Transverse colon (tissue), 4 donors: ENCODE results near the gene EEFSEC. TPM values are rescaled to one million over a fixed set of nuclear protein-coding genes. Genes with fewer than 3 reads are reported as not detected.
A peak's percentile ranks its signal among the peaks of the same experiment; 100 is the strongest.

ENCODE experiments used
- DNase-seq: peaks from one replicate; pipeline ENCODE4 v3.0.0-alpha.2; 2019
- H3K27ac ChIP-seq, 4 donors: fragments of 200-600 bp; sonication (generic); 2 replicates each; pipeline ENCODE4 v1.5.1; 2016 to 2018; ENCODE audit warnings: inconsistent platforms in 4 of 4
- H3K27me3 ChIP-seq: fragments of 200-600 bp; sonication (generic); 2 replicates; pipeline ENCODE4 v1.5.1; 2017; ENCODE audit warnings: inconsistent platforms
- H3K36me3 ChIP-seq, 4 donors: fragments of 200-600 bp; sonication (generic); 2 replicates each; pipeline ENCODE4 v1.5.1; 2017 to 2019; ENCODE audit warnings: inconsistent platforms in 4 of 4
- H3K4me1 ChIP-seq, 4 donors: fragments of 200-600 bp; sonication (generic); 2 replicates each; pipeline ENCODE4 v1.5.1; 2017 to 2020; ENCODE audit warnings: inconsistent platforms in 4 of 4
- H3K4me3 ChIP-seq, 4 donors: fragments of 200-600 bp; sonication (generic); 1 replicate in 1 of 4; 2 replicates in 3 of 4; pipeline versions ENCODE4 v1.5.1 to v1.6.1; 2017 to 2019; ENCODE audit warnings: inconsistent platforms in 4 of 4
- H3K9me3 ChIP-seq, 2 donors: fragments of 200-600 bp; sonication (generic); 2 replicates each; pipeline ENCODE4 v1.5.1; 2017 to 2019; ENCODE audit warnings: inconsistent platforms in 2 of 2
- EP300 ChIP-seq: sonication (generic); formaldehyde crosslinking; IDR thresholded peaks from one replicate; pipeline ENCODE4 v1.6.1; 2017; ENCODE audit warnings: antibody characterized with exemption, low read depth
- POLR2A ChIP-seq: fragments of 450-650 bp; IDR thresholded peaks from one replicate; pipeline ENCODE4 v1.6.1; 2016; ENCODE audit warnings: antibody characterized with exemption, mild to moderate bottlenecking, moderate library complexity
- POLR2AphosphoS5 ChIP-seq, 3 donors: sonication (generic); formaldehyde crosslinking; IDR thresholded peaks; one replicate each; pipeline ENCODE4 v1.6.1; 2016; ENCODE audit warnings: antibody characterized with exemption in 3 of 3
- WGBS, 2 donors: methylation state at CpG; one replicate each; pipeline ENCODE4 v1.1.5; 2018; ENCODE audit warnings: low coverage in 1 of 2; 5-methylcytosine and 5-hydroxymethylcytosine counted together
- in situ Hi-C, 4 donors: fragments of 200-750 bp; cut with MboI; loops; one replicate each; pipeline versions ENCODE4 v1.15.0 to v1.15.1; 2017; ENCODE audit warnings: low sequenced_read_pairs in 3 of 4, low pct_ligation_motif_present in 1 of 4, low pct_unique_long_range_greater_than_20kb in 1 of 4
- intact Hi-C: fragments of 100-400 bp; cut with DNase I; formaldehyde crosslinking; loops from one replicate; pipeline ENCODE4 v1.15.1; 2023; ENCODE audit warnings: low total_unique reads
- total RNA-seq, 4 donors: library from RNA; depleted of rRNA; stranded (reverse); fragments of >200 nt; gene quantifications; one replicate each; pipeline ENCODE4 v1.1.0, GENCODE V29; 2016
- TF ChIP-seq, protein P1 (sequence below), 5 experiments: fragments of 200-600 bp in 3 of 5; fragments of 450-650 bp in 2 of 5; sonication (generic) in 3 of 5; IDR thresholded peaks; 1 replicate in 2 of 5; 2 replicates in 3 of 5; pipeline ENCODE4 v1.5.1; 2016 to 2017; ENCODE audit warnings: antibody characterized with exemption in 5 of 5, inconsistent platforms in 3 of 5, mild to moderate bottlenecking in 2 of 5, moderate library complexity in 1 of 5

Gene EEFSEC
- total RNA-seq, 4 donors from 2014 or later, result 10.3 to 16.8 (median 14.2) TPM

- in situ Hi-C loops, result no loop called here
- intact Hi-C loops, result no loop called here
Observed at GRCh38 chr3:128241741-128242140, 88.5 kb downstream of the EEFSEC start.

DNA sequence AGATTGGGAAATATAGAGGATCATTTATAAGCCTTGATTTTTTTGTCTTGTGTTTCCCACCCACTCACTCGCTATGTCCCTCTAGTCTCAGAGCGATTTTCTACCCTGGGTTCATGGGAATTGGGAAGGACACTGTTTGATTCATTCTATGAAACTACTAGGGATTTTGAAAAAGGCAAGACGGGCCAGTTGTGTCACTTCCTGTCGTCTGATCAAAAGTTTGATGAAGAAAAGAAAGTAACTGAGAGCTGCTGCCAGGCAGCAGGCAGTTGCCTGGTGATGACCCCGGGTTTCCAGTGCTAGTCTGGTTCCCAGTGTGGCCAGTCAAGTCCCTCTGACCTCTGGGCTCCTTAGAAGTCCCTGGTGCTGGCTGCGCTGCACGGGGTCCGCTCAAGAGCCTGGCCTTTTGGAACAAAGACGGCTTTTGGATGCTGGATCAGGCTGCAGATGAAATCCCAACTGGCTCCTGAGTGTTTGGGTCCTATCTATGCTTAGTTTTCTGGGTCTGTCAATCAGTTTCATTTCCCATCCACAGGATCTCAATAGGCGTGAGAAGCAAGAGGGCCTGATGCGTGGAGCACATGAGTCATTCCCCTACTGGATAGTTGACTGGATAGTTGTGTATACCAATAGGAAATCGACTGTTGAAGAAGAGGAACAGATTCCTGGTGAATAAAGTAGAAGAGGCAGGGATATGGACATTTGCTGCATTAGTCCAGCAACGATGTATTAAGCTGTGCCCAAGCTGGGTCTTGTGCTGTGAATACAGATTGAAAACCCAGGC is 89.7 kb downstream of the EEFSEC start:
- Histone ChIP-seq H3K27ac (peak overlapping the region in 1 of 4 donors; percentile 25), H3K4me3 (no peak overlapping the region), H3K4me1 (no peaks in the 10 kb centered on the region), H3K9me3 (no peaks in the 10 kb centered on the region), H3K27me3 (no peaks in the 10 kb centered on the region), H3K36me3 (peaks cover 0 to 4% (median 0%) of the 10 kb centered on the region in 4 donors)
- in situ Hi-C loops, result no loop called here
- intact Hi-C loops, result no loop called here
- no peak for DNase-seq
- WGBS, 2 donors, result 85 to 100% methylated on average over 2 to 13 of the region's 13 CpGs
- no peak for TF ChIP-seq EP300
- TF ChIP-seq, protein P1, sequence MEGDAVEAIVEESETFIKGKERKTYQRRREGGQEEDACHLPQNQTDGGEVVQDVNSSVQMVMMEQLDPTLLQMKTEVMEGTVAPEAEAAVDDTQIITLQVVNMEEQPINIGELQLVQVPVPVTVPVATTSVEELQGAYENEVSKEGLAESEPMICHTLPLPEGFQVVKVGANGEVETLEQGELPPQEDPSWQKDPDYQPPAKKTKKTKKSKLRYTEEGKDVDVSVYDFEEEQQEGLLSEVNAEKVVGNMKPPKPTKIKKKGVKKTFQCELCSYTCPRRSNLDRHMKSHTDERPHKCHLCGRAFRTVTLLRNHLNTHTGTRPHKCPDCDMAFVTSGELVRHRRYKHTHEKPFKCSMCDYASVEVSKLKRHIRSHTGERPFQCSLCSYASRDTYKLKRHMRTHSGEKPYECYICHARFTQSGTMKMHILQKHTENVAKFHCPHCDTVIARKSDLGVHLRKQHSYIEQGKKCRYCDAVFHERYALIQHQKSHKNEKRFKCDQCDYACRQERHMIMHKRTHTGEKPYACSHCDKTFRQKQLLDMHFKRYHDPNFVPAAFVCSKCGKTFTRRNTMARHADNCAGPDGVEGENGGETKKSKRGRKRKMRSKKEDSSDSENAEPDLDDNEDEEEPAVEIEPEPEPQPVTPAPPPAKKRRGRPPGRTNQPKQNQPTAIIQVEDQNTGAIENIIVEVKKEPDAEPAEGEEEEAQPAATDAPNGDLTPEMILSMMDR (IDR thresholded peaks at IDR 0.05), result no peak
- TF ChIP-seq POLR2AphosphoS5 (IDR thresholded peaks at IDR 0.05), result no peak
- no peak for TF ChIP-seq POLR2A

More at GRCh38 chr3:128241741-128242140, 88.5 kb downstream of the EEFSEC start:
- Histone ChIP-seq H3K4me3 (no peak overlapping the region), H3K9me3 (no peaks in the 10 kb centered on the region), H3K27me3 (no peaks in the 10 kb centered on the region), H3K27ac (no peak overlapping the region), H3K4me1 (peaks cover 0 to 11% (median under 1%) of the 10 kb centered on the region in 4 donors), H3K36me3 (no peaks in the 10 kb centered on the region)
- whole genome bisulfite sequencing, 2 donors, result 93 to 95% methylated on average over 4 to 5 of the region's 5 CpGs
- no peak for TF ChIP-seq EP300
- TF ChIP-seq, protein P1 (IDR thresholded peaks at IDR 0.05), result no peak
- TF ChIP-seq POLR2AphosphoS5 (IDR thresholded peaks at IDR 0.05), result no peak
- TF ChIP-seq POLR2A, result no peak
- DNase-seq, result no peak

DNA sequence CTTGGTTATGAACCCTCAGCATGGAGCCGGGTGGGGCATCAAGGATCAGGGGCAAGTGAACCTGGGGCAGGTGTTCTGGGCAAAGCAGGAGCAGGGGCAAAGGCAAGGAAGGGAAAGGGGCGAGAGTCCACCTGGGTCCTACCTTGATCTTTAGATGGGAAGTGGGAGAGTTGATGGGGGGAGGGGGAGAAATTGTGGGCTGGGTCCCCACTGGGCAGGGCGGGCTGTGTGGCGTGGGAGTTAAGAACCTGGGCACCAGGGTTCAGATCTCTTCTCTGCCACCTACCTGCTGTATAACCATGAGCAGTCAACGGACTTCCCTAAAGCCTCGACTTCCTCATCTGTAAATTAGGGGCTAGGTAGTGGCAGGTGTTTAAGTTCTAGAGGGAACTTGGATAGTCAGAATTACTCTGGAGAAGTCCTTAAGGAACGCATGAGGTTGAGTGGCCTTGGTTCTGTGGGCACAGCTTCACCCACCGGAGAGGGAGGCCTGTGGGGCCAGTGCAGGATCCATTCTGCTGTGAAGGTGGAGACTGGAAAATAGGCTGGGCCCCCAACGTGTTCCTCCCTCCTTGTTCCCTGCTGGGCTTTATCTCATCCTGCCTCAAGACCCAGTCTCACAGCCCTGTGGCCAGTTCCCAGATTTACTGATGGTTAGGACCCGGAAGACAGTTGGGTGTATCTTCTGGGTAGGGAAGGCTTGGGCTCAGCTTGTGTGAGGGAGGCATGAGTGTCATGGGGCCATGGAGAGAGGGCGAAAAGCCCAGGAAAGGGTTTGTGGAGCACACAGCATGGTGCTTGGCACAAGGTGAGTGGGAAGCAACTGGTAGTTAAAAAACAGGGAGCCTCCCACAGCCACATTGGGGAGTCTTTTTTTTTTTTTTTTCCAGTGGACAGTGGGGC is 90.6 kb downstream of the EEFSEC start:
- no peak overlapping the region for H3K27ac ChIP-seq
- no peaks in the 10 kb centered on the region for H3K27me3 ChIP-seq
- in situ Hi-C loops, result no loop called here
- H3K36me3 ChIP-seq, result peaks cover 0 to 4% (median 0%) of the 10 kb centered on the region in 4 donors
- TF ChIP-seq, protein P1 (IDR thresholded peaks at IDR 0.05), result no peak
- TF ChIP-seq EP300 (no peak), POLR2A (no peak), POLR2AphosphoS5 (IDR thresholded peaks at IDR 0.05) (no peak)
- DNase-seq, result no peak
- H3K4me3 ChIP-seq, result no peak overlapping the region
- intact Hi-C loops, result no loop called here
- H3K9me3 ChIP-seq, result no peaks in the 10 kb centered on the region
- no peaks in the 10 kb centered on the region for H3K4me1 ChIP-seq
- 73 to 100% methylated on average over 4 to 11 of the region's 11 CpGs for WGBS, 2 donors

DNA sequence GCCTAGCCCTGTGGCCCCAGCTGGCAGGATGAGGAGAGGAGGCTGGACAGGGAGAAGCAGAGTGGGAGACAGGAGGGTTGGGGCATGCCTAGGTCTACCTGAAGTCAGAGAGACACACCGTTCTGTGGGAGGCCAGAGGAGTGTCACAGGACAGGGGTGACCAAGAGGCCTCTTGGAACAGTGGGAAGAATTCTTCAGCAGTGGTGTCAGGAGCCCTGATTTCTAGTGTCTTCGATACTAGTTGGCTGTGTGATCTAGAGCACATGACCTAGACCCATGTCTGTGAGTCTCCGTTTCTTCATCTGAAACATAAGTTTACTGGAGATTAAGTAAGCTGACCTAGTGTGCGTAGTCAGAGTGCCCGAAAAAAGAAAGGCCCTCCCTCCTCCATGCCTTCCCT is 92.2 kb downstream of the EEFSEC start:
- H3K27me3 ChIP-seq, result no peaks in the 10 kb centered on the region
- 67% methylated on average over 5 of the region's 5 CpGs; no CpG with 5 or more reads in 1 of the 2 donors for WGBS, 2 donors
- H3K27ac ChIP-seq, result no peak overlapping the region
- in situ Hi-C loops (no loop called here), intact Hi-C loops (no loop called here)
- H3K36me3 ChIP-seq, result peaks cover 0 to 4% (median 2%) of the 10 kb centered on the region in 4 donors
- H3K9me3 ChIP-seq, result peaks cover 0 to 3% of the 10 kb centered on the region in 2 donors
- no peak for TF ChIP-seq POLR2A
- TF ChIP-seq, protein P1 (IDR thresholded peaks at IDR 0.05), result no peak
- TF ChIP-seq EP300, result no peak
- no peak for TF ChIP-seq POLR2AphosphoS5 (IDR thresholded peaks at IDR 0.05)
- no peak for DNase-seq
- H3K4me1 ChIP-seq, result no peaks in the 10 kb centered on the region
- no peak overlapping the region for H3K4me3 ChIP-seq
